ENCODE data around the gene CUBN. TPM values are rescaled to one million over a fixed set of nuclear protein-coding genes. Genes with fewer than 3 reads are reported as not detected.

CUBN gene
- total RNA-seq, 1 donor from 2014 or later, result 0.32 TPM

DNA sequence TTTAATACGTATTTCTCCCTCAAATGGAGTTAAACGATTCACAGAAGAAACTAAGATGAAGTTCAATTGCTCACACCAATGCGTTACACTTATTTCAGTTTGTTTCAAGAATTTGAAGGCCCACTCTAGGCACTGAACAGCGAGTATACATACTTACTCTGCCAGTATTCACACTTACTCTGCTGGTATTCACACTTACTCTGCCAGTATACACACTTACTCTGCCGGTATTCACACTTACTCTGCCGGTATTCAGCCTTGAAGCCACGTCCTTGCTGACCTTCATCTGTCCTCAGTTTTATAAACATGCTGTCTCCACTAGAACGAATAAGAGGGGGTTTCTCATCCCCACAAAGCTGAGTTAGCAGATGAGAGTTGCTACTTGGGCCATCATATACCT lies 86.0 kb downstream of the CUBN start:
- Mint-ChIP-seq H3K27me3 (ENCODE audit: unreplicated experiment) (no peaks in the 10 kb centered on the region), H3K9me3 (ENCODE audit: unreplicated experiment) (no peaks in the 10 kb centered on the region), H3K4me3 (ENCODE audit: unreplicated experiment) (no peak overlapping the region), H3K4me1 (ENCODE audit: low read depth, unreplicated experiment) (no peaks in the 10 kb centered on the region), H3K27ac (ENCODE audit: unreplicated experiment) (no peak overlapping the region), H3K36me3 (ENCODE audit: unreplicated experiment) (no peaks in the 10 kb centered on the region)
- DNase-seq, result no peak
- TF ChIP-seq, protein P1, sequence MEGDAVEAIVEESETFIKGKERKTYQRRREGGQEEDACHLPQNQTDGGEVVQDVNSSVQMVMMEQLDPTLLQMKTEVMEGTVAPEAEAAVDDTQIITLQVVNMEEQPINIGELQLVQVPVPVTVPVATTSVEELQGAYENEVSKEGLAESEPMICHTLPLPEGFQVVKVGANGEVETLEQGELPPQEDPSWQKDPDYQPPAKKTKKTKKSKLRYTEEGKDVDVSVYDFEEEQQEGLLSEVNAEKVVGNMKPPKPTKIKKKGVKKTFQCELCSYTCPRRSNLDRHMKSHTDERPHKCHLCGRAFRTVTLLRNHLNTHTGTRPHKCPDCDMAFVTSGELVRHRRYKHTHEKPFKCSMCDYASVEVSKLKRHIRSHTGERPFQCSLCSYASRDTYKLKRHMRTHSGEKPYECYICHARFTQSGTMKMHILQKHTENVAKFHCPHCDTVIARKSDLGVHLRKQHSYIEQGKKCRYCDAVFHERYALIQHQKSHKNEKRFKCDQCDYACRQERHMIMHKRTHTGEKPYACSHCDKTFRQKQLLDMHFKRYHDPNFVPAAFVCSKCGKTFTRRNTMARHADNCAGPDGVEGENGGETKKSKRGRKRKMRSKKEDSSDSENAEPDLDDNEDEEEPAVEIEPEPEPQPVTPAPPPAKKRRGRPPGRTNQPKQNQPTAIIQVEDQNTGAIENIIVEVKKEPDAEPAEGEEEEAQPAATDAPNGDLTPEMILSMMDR (IDR thresholded peaks at IDR 0.05; ENCODE audit: partially characterized antibody, unreplicated experiment), result no peak

GRCh38 chr10:17041626-17042520 lies 87.7 kb downstream of the CUBN start:
- no peak overlapping the region for H3K27ac Mint-ChIP-seq (ENCODE audit: unreplicated experiment)
- H3K4me1 Mint-ChIP-seq (ENCODE audit: low read depth, unreplicated experiment), result no peaks in the 10 kb centered on the region
- no peak overlapping the region for H3K4me3 Mint-ChIP-seq (ENCODE audit: unreplicated experiment)
- TF ChIP-seq, protein P1 (IDR thresholded peaks at IDR 0.05; ENCODE audit: partially characterized antibody, unreplicated experiment), result no peak
- no peaks in the 10 kb centered on the region for H3K36me3 Mint-ChIP-seq (ENCODE audit: unreplicated experiment)
- DNase-seq, result no peak
- H3K9me3 Mint-ChIP-seq (ENCODE audit: unreplicated experiment), result no peaks in the 10 kb centered on the region
- H3K27me3 Mint-ChIP-seq (ENCODE audit: unreplicated experiment), result no peaks in the 10 kb centered on the region

- Mint-ChIP-seq H3K36me3 (ENCODE audit: unreplicated experiment) (no peaks in the 10 kb centered on the region), H3K9me3 (ENCODE audit: unreplicated experiment) (no peaks in the 10 kb centered on the region), H3K27me3 (ENCODE audit: unreplicated experiment) (peaks cover 2% of the 10 kb centered on the region), H3K4me3 (ENCODE audit: unreplicated experiment) (no peak overlapping the region), H3K4me1 (ENCODE audit: low read depth, unreplicated experiment) (no peaks in the 10 kb centered on the region), H3K27ac (ENCODE audit: unreplicated experiment) (no peak overlapping the region)
- TF ChIP-seq, protein P1 (IDR thresholded peaks at IDR 0.05; ENCODE audit: partially characterized antibody, unreplicated experiment), result no peak
- DNase-seq, result no peak
Observed at GRCh38 chr10:17038627-17039026, 91.0 kb downstream of the CUBN start.

DNA sequence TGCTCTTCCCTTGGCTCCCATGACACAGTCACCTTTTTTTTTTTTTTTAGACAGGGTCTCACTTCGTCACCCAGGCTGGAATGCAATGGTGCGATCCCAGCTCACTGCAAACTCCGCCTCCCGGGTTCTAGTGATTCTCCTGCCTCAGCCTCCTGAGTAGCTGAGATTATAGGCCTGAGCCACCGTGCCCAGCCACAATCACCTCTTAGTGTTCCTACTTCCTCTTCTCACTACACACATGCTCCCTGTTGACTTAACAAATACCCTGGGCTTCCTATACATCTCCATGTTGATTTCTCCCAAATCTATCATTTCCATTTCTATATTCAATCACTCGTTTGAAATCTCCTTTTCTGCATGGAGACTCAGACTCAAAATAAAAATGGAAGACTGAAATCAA lies 91.7 kb downstream of the CUBN start:
- Mint-ChIP-seq H3K27me3 (ENCODE audit: unreplicated experiment) (peaks cover 2% of the 10 kb centered on the region), H3K9me3 (ENCODE audit: unreplicated experiment) (no peaks in the 10 kb centered on the region), H3K36me3 (ENCODE audit: unreplicated experiment) (no peaks in the 10 kb centered on the region), H3K4me1 (ENCODE audit: low read depth, unreplicated experiment) (no peaks in the 10 kb centered on the region), H3K4me3 (ENCODE audit: unreplicated experiment) (no peak overlapping the region), H3K27ac (ENCODE audit: unreplicated experiment) (no peak overlapping the region)
- TF ChIP-seq, protein P1 (IDR thresholded peaks at IDR 0.05; ENCODE audit: partially characterized antibody, unreplicated experiment), result no peak
- no peak for DNase-seq

DNA sequence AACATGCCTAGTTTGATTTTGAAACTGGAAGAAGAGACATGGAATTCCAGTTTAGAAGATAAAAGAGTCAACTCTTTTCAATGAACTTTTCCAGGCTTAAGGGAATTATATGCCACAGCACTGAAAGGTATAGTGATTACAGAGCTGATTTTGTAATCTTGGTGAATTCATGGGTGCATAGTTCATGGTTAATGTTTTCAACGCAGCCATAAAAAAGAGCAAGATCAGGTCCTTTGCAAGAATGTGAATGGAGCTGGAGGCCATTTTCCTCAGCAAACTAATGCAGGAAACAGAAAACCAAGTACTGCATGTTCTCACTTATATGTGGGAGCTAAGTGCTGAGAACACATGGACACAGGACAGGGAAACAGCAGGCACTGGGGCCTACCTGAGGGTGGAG lies 94.2 kb downstream of the CUBN start:
- no peak for DNase-seq
- Mint-ChIP-seq H3K4me3 (ENCODE audit: unreplicated experiment) (no peak overlapping the region), H3K27me3 (ENCODE audit: unreplicated experiment) (peaks cover 2% of the 10 kb centered on the region), H3K36me3 (ENCODE audit: unreplicated experiment) (no peaks in the 10 kb centered on the region), H3K4me1 (ENCODE audit: low read depth, unreplicated experiment) (no peaks in the 10 kb centered on the region), H3K9me3 (ENCODE audit: unreplicated experiment) (no peaks in the 10 kb centered on the region), H3K27ac (ENCODE audit: unreplicated experiment) (no peak overlapping the region)
- TF ChIP-seq, protein P1 (IDR thresholded peaks at IDR 0.05; ENCODE audit: partially characterized antibody, unreplicated experiment), result no peak
